Hepatocyte (in vitro differentiated cells): ENCODE measurements around the gene MARCHF5. TPM values are rescaled to one million over a fixed set of nuclear protein-coding genes. Genes with fewer than 3 reads are reported as not detected.

Experiments
- DNase-seq: peaks from one replicate; pipeline ENCODE4 v3.0.0-alpha.2; 2016; ENCODE audit warnings: low spot score
- H2AFZ ChIP-seq: fragments of 200-600 bp; sonication (generic); 2 replicates; pipeline ENCODE4 v1.6.0; 2016; ENCODE audit warnings: antibody characterized with exemption, mild to moderate bottlenecking
- H3K27ac ChIP-seq: fragments of 200-600 bp; sonication (generic); 2 replicates; pipeline ENCODE4 v1.5.1; 2016; ENCODE audit warnings: mild to moderate bottlenecking
- H3K27me3 ChIP-seq: fragments of 200-600 bp; sonication (generic); 2 replicates; pipeline ENCODE4 v1.6.1; 2016
- H3K36me3 ChIP-seq: fragments of 200-600 bp; sonication (generic); replicated peaks from 2 replicates; pipeline ENCODE4 v1.5.1; 2016; ENCODE audit warnings: low read depth; ENCODE audit not compliant: insufficient read depth
- H3K4me1 ChIP-seq: fragments of 200-600 bp; sonication (generic); 2 replicates; pipeline ENCODE4 v1.5.1; 2016; ENCODE audit warnings: mild to moderate bottlenecking, moderate library complexity; ENCODE audit not compliant: insufficient read depth
- H3K4me2 ChIP-seq: fragments of 200-600 bp; sonication (generic); 2 replicates; pipeline ENCODE4 v1.6.0; 2016
- H3K4me3 ChIP-seq: fragments of 200-600 bp; sonication (generic); 2 replicates; pipeline ENCODE4 v1.5.1; 2016; ENCODE audit warnings: mild to moderate bottlenecking
- H3K79me2 ChIP-seq: fragments of 200-600 bp; sonication (generic); 2 replicates; pipeline ENCODE4 v1.6.0; 2017; ENCODE audit warnings: mild to moderate bottlenecking
- H3K9me2 ChIP-seq: fragments of 200-600 bp; sonication (generic); replicated peaks from 2 replicates; pipeline ENCODE4 v1.6.0; 2017; ENCODE audit warnings: mild to moderate bottlenecking; ENCODE audit not compliant: insufficient read depth
- H3K9me3 ChIP-seq: fragments of 200-600 bp; sonication (generic); 2 replicates; pipeline ENCODE4 v1.5.1; 2016; ENCODE audit warnings: low read depth, mild to moderate bottlenecking
- H4K20me1 ChIP-seq: fragments of 200-600 bp; sonication (generic); 2 replicates; pipeline ENCODE4 v1.6.0; 2016; ENCODE audit warnings: mild to moderate bottlenecking; ENCODE audit not compliant: insufficient read depth, poor library complexity, severe bottlenecking
- EZH2 ChIP-seq: fragments of 200-600 bp; sonication (generic); IDR thresholded peaks from 2 replicates; pipeline ENCODE4 v1.6.1; 2016; ENCODE audit warnings: antibody characterized with exemption, mild to moderate bottlenecking, borderline replicate concordance
- EZH2phosphoT487 ChIP-seq: fragments of 200-600 bp; sonication (generic); IDR thresholded peaks from one replicate; pipeline ENCODE4 v1.6.1; 2018; ENCODE audit warnings: antibody characterized with exemption, mild to moderate bottlenecking, low read depth, moderate library complexity; ENCODE audit not compliant: unreplicated experiment, severe bottlenecking
- WGBS: methylation state at CpG from one replicate; pipeline ENCODE4 v1.1.6; 2016; ENCODE audit warnings: low lambda C conversion rate; ENCODE audit errors: missing lambda C conversion rate; 5-methylcytosine and 5-hydroxymethylcytosine counted together
- polyA plus RNA-seq: library from polyadenylated mRNA; unstranded; fragments of >200 nt; fragmentation: Nextera tagmentation; extraction: Ambion mirVana; gene quantifications from 2 replicates; pipeline ENCODE4 v1.2.1, GENCODE V29; 2016
- total RNA-seq: library from RNA; depleted of rRNA; stranded (reverse); fragments of >200 nt; gene quantifications from 2 replicates; pipeline ENCODE4 v1.2.3, GENCODE V29; 2014
- TF ChIP-seq, protein P1 (sequence below): fragments of 200-600 bp; sonication (generic); IDR thresholded peaks from 2 replicates; pipeline ENCODE4 v1.5.1; 2016; ENCODE audit warnings: antibody characterized with exemption, mild to moderate bottlenecking; ENCODE audit not compliant: poor library complexity

Gene MARCHF5
- total and polyA plus RNA-seq, 2 experiments from 2014 or later, result 36.4 to 62.2 TPM

DNA sequence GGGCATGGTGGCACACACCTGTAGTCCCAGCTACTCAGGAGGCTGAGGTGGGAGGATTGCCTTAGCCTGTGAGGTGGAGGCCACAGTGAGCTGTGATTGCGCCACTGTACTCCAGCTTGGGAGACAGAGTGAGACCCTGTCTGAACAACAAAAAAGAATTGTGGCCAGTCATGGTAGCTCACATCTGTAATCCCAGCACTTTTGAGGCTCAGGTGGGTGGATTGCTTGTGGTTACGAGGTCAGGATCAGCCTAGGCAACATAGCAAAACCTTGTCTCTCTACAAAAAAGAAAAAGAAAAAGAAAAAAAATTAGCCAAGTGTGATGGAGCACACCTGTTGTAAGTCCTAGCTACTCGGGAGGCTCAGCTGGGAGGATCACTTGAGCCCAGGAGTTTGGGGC, 22.8 kb downstream of the MARCHF5 start:
- H3K4me1 ChIP-seq, result no peaks in the 10 kb centered on the region
- peaks cover 40% of the 10 kb centered on the region for H4K20me1 ChIP-seq
- no peaks in the 10 kb centered on the region for H3K36me3 ChIP-seq
- no peaks in the 10 kb centered on the region for H3K9me3 ChIP-seq
- H2AFZ ChIP-seq, result no peak overlapping the region
- H3K9me2 ChIP-seq, result no peaks in the 10 kb centered on the region
- WGBS, result 94% methylated on average over 3 of the region's 3 CpGs
- no peak overlapping the region for H3K4me2 ChIP-seq
- TF ChIP-seq EZH2, result no peak
- TF ChIP-seq, protein P1, sequence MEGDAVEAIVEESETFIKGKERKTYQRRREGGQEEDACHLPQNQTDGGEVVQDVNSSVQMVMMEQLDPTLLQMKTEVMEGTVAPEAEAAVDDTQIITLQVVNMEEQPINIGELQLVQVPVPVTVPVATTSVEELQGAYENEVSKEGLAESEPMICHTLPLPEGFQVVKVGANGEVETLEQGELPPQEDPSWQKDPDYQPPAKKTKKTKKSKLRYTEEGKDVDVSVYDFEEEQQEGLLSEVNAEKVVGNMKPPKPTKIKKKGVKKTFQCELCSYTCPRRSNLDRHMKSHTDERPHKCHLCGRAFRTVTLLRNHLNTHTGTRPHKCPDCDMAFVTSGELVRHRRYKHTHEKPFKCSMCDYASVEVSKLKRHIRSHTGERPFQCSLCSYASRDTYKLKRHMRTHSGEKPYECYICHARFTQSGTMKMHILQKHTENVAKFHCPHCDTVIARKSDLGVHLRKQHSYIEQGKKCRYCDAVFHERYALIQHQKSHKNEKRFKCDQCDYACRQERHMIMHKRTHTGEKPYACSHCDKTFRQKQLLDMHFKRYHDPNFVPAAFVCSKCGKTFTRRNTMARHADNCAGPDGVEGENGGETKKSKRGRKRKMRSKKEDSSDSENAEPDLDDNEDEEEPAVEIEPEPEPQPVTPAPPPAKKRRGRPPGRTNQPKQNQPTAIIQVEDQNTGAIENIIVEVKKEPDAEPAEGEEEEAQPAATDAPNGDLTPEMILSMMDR, result no peak
- no peak for TF ChIP-seq EZH2phosphoT487
- H3K79me2 ChIP-seq, result peaks cover 90% of the 10 kb centered on the region
- H3K27me3 ChIP-seq, result no peaks in the 10 kb centered on the region
- DNase-seq, result no peak
- no peak overlapping the region for H3K4me3 ChIP-seq
- no peak overlapping the region for H3K27ac ChIP-seq

DNA sequence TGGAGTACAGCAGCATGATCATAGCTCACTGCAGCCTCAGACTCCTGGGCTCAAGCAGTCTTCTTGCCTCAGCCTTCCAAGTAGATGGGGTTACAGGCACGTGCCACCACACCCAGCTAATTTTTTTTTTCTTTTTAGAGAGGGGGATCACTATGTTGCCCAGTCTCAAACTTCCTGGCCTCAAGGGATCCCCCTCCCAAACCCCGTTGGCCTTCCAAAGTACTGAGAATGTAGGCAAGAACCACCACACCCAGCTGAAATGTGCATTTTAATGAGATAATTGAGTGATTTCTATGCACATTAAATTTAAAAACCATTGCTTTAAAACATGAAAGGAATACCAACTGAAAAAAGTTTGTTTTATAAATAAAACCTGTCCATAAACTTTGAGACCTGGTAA, 25.6 kb downstream of the MARCHF5 start:
- peaks cover 26% of the 10 kb centered on the region for H4K20me1 ChIP-seq
- no peak for TF ChIP-seq EZH2
- TF ChIP-seq, protein P1, result no peak
- TF ChIP-seq EZH2phosphoT487, result no peak

GRCh38 chr10:92323079-92323478, 32.1 kb downstream of the MARCHF5 start:
- WGBS, result 96% methylated on average over 2 of the region's 2 CpGs
- H3K36me3 ChIP-seq, result no peaks in the 10 kb centered on the region

More for the DNA sequence above, 25.6 kb downstream of the MARCHF5 start:
- Histone ChIP-seq H2AFZ (no peak overlapping the region), H3K9me2 (no peaks in the 10 kb centered on the region), H3K9me3 (no peaks in the 10 kb centered on the region), H3K4me2 (no peak overlapping the region), H3K36me3 (no peaks in the 10 kb centered on the region), H3K27me3 (no peaks in the 10 kb centered on the region), H3K79me2 (peaks cover 86% of the 10 kb centered on the region), H3K4me1 (no peaks in the 10 kb centered on the region), H3K27ac (no peak overlapping the region), H3K4me3 (no peak overlapping the region)
- 75% methylated on average over 2 of the region's 2 CpGs for WGBS
- DNase-seq, result no peak

DNA sequence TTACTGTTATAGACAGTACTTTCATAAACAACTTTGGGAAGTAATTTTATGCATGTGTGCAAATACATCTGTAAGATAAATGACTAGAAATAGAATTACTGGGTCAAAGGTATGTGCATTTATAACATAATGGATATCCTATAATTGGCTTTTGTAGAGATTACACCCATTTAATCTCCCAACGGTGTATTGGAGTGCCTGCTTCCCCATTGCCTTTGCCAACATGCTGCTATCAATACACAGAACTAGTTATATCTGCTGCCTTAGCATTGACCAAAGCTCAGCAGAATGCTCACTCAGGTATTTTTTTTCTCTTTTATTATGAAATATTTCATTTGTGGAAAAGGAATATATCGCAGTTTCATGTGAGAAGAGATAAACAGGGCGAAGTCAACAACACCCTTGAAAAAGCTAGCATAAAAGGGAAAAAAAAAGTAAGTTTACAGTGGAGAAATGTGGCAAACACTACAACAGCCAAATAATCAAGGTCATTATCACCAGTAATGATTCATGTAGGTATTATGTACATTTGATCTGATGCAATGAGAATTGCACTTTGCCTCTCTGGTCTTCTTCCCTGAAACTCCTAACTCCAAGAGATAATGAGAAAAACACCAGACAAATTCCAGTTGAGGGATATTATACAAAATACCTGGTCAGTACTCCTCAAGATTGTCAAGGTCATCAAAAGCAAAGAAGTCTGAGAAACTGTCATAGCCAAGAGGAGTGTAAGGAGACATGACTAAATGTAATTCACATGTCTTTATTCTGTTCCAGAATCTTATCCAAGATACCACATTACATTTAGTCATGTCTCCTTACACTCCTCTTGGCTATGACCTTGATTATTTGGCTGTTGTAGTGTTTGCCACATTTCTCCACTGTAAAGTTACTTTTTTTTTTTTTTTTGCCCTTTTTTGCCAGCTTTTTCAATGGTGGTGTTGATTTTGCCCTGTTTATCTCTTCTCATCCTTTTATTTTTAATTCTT, 36.8 kb downstream of the MARCHF5 start:
- H3K27ac ChIP-seq, result peak overlapping the region; percentile 13
- H3K79me2 ChIP-seq, result peaks cover 89% of the 10 kb centered on the region
- no peaks in the 10 kb centered on the region for H3K9me3 ChIP-seq
- no peak overlapping the region for H2AFZ ChIP-seq
- H3K4me3 ChIP-seq, result no peak overlapping the region
- TF ChIP-seq EZH2 (no peak), EZH2phosphoT487 (no peak)
- TF ChIP-seq, protein P1, result no peak
- H3K4me1 ChIP-seq, result peaks cover 16% of the 10 kb centered on the region
- no peak for DNase-seq
- H3K9me2 ChIP-seq, result no peaks in the 10 kb centered on the region
- no peaks in the 10 kb centered on the region for H3K27me3 ChIP-seq
- H3K4me2 ChIP-seq, result peak overlapping the region; percentile 11
- H4K20me1 ChIP-seq, result peaks cover 49% of the 10 kb centered on the region
- H3K36me3 ChIP-seq, result no peaks in the 10 kb centered on the region
- 81% methylated on average over 3 of the region's 3 CpGs for WGBS

More at GRCh38 chr10:92323079-92323478, 32.1 kb downstream of the MARCHF5 start:
- no peaks in the 10 kb centered on the region for H3K27me3 ChIP-seq
- no peaks in the 10 kb centered on the region for H3K9me2 ChIP-seq
- H3K79me2 ChIP-seq, result peaks cover 88% of the 10 kb centered on the region
- H2AFZ ChIP-seq, result no peak overlapping the region
- peaks cover 35% of the 10 kb centered on the region for H4K20me1 ChIP-seq
- peaks cover 14% of the 10 kb centered on the region for H3K4me1 ChIP-seq
- TF ChIP-seq EZH2phosphoT487, result no peak
- TF ChIP-seq EZH2, result no peak
- no peak overlapping the region for H3K4me2 ChIP-seq
- no peak for DNase-seq
- H3K27ac ChIP-seq, result no peak overlapping the region
- no peak overlapping the region for H3K4me3 ChIP-seq
- no peaks in the 10 kb centered on the region for H3K9me3 ChIP-seq
